Measurements from ENCODE around the gene GPC5.
"Not testable (repeated sequence)": the region's sequence is repeated elsewhere in the genome, so short reads cannot be mapped to it uniquely, and the experiment has no call there.

The GPC5 gene

DNA sequence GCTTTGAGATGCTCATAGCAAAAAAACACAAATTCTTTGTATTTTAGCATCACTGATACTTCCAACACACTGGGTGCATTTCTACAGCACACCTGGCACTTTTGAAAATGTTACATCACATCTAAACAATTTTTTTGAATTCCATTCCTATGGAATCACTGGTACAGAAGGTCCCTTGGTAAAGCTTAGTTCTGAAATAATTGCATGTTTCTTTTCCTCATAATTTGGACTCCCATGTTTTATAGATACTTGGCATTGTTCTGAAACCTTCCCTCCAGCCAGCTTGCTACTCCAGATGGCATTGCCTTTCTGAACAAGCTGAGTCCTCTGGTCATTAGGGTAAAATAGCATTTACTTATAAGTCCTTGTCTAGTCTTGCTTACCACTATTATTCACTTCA is 1346.8 kb downstream of the GPC5 start:
- DNase-seq (ENCODE audit: low spot score): no peak

DNA sequence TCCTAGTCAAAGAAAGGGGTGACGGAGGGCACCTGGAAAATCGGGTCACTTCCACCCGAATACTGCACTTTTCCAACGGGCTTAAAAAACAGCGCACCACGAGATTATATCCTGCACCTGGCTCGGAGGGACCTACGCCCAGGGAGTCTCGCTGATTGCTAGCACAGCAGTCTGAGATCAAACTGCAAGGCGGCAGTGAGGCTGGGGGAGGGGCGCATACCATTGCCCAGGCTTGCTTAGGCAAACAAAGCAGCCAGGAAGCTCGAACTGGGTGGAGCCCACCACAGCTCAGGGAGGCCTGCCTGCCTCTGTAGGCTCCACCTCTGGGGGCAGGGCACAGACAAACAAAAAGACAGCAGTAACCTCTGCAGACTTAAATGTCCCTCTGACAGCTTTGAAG is 1354.3 kb downstream of the GPC5 start:
- not testable (repeated sequence) for DNase-seq (ENCODE audit: low spot score)

DNA sequence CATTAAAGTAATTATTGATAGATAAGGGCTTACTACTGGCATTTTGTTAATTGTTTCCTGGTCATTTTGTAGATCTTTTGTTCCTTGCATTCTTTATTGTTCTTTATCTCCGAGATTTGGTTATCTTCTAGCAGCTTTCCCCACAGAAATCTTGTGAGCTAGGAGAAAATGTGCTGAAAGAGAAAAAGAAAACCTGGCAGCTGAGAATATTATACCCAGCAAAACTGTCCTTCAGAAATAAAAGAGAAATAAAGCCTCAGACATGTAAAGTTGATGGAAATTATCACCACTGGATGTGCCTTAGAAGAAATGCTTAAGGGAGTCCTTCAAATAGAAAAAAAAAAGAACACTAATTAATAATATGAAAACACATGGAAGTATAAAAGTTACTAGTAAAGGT is 1363.3 kb downstream of the GPC5 start:
- no peak for DNase-seq (ENCODE audit: low spot score)

DNA sequence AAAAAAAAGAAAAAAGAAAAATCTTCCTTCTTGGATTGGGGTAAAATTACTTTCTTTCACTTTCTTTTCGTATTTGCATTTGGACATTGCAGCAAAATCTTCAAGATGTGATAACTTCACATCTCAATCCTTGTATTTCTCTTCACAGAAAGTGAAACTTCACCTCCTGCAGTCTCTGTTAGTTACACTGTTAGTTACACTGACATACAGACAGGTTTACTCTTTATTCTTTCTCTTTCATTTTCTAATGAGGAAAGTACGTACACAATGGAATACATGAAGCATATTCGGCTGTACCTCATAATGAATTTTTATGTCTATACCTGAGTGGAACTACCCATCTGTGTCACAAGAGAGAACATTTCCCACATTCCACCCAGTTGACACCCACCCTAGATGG is 1369.0 kb downstream of the GPC5 start:
- no peak for DNase-seq (ENCODE audit: low spot score)

DNA sequence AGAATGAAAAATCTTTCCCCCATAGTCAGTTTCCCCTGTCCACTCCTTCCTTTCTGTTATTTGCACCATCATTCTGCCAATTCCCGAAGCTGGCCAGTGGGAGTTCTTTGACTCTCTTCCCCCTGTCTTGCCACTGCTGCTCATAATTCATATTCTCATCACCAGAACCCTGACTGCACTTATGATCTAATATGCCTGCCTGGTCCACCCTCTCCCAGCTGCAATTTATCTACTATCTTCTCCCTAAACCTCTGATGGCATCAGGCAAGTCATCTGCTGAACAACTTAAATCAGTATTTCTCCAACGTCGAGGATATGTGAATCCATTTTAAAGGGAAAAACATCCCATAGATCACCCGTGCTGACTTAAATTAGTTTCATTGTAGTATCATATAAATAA is 1370.2 kb downstream of the GPC5 start:
- no peak for DNase-seq (ENCODE audit: low spot score)

DNA sequence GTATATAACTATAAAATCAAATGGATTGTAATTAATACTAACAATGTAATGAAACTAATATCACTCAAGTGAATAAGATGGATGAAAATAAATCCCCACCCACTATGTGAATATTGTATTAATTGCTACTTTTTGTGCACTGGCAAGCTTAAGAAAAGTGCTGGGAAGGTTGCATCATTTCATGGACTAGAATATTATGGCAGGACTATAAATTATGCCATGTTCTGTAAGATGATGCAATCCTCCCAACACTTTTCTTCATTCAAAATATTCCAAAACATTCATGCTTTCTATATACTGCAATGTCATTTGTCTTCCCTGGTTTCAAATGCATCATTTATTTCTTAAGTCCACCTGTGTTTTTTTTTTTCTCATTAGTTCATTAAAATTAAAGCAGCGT is 1370.6 kb downstream of the GPC5 start:
- no peak for DNase-seq (ENCODE audit: low spot score)

DNA sequence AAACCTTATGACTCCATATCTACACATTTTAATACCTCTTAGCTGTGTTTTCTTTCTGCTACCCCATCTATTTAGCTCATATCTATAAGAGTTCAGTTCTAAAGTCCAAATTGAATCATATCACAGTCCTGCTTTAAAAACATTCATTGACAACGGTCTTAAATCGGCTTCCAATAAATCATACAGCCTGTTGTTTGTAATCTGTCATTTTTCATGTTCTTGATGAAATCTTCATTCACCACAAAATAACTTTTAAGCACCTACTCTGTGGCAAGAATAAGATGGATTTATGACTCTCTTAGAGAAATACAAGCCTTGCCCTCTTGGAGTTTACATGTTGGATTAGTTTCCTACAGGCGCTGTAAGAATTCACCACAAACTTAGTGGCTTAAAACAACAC is 1377.2 kb downstream of the GPC5 start:
- no peak for DNase-seq (ENCODE audit: low spot score)

DNA sequence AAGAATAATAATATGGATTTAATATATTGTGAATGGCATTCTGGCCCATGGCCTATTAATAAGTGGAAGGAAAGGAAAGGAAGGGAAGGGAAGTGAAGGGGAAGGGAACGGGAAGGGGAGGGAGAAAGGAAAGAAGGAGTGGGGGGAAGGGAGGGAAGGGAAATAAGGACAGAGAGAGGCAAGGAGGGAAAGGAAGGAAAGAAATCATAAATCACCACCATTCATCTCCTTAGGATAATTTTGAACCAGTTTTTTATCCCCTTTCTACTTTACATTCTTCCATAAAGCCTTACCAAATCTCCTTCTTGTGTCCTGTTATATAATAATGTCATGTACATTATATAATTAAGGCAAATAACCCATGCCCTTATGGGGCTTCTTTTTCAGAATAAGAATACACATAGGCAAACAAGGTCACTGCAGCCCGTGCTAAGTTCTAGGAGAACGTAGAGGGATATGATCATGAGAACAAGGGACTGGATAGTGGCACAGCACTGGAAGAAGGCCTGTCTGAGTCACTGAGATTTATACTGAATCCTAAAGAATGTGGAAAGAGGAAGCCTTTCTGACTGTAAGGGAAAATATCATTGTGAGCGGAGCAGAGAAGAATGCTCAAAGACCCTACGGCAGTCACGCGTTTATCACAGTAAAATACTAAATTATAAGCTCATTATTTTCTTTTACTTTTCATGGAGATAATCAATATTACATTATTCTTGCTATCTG is 1383.7 kb downstream of the GPC5 start:
- no peak for DNase-seq (ENCODE audit: low spot score)

DNA sequence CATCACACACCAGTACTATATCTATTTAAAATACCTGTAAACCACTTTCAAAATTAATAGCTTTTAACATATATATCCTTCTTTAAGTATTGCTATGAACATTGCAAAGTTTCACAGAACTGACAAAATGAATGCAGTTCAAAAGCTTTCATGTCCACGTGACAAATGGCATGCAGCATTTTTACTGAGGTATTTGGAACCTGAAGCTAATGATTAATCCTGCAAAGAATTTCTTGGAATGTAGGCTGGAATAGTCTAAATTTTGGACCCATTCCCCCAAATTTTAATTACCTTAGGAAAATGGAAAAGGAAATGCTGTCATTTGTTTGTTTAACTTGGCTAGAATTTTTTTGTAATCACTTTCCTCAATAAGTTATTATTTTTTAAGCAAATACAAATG is 1404.4 kb downstream of the GPC5 start:
- no peak for DNase-seq (ENCODE audit: low spot score)

DNA sequence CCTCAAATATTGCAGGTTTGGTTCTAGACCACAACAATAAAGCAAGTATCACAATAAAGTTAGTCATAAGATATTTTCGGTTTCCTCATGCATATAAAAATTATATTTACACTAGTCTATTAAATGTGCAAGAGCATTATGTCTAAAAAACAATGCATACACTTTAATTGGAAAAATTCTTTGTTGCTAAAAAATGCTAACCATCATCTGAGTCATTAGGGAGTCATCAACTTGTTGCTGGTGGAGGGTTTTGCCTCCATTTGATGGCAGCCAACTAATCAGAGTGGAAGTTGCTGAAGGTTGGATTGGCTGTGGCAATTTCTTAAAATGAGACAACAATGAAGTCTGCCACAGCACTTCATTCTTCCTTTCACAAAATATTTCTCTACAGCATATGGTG is 1405.9 kb downstream of the GPC5 start:
- DNase-seq (ENCODE audit: low spot score): no peak

DNA sequence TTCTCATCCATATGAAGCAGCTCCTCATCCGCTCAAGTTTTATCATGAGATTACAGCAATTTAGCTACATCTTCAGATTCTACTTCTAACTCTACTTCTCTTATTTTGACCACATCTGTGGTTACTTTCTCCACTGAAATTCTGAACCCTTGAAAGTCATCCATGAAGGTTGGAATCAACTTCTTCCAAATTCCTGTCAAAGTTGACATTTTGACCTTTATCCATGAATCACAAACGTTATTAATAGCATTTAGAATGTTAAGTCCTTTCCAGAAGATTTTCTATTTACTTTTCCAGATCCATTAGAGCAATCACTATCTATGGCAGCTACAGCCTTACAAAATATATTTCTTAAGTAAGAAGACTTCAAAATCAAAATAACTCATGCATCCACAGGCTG is 1406.5 kb downstream of the GPC5 start:
- no peak for DNase-seq (ENCODE audit: low spot score)

DNA sequence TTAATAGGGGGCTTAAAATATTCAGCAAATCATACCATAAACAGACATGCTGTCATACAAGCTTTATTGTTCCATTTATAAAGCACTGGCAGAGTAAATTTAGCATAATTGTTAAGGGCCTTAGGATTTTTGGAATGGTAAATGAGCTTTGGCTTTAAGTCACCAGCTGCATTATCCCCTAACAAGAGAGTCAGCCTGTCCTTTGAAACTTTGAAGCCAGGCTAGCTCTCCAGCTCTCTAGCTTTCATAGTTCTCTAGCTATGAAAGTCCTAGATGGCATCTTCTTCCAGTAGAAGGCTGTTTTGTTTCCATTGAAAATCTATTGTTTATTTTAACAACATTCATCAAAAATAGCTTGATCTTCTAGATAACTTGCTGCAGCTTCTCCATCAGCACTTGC is 1407.3 kb downstream of the GPC5 start:
- no peak for DNase-seq (ENCODE audit: low spot score)

DNA sequence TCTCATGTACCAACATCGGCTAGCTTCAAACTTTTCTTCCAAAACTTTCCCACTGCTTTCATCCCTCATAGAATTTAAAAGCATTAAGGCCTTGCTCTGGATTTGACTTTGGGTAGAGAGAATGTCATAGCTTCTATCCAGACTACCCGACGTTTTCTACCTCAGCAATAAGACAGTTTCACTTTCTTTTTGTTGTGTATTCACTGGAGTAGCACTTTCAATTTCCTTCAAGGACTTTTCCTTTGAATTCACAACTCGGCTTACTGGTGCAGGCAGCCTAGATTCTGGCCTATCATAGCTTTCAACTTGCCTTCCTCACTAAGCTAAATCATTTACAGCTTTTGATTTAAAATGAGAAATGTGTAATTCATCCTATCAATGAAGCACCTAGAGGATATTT is 1407.8 kb downstream of the GPC5 start:
- no peak for DNase-seq (ENCODE audit: low spot score)

DNA sequence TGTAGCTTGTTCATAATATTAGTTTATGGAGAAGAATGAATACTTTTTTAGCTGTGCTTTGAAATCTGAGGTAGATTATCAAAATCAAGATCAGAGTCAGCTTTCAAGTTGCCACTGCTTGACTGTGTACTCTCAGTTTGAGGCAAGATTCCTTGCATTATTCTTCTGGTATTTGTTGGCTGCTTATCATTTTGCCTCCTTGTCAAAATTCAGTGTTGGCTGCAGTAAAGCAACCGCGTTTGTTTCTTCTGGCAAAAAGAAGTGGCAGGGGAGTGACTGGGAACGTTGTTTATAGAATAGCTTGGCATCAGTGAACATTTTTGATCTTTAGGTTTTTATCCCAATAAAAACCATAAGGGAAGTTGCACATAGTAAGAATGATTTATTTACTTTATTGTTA is 1408.9 kb downstream of the GPC5 start:
- DNase-seq (ENCODE audit: low spot score): no peak

DNA sequence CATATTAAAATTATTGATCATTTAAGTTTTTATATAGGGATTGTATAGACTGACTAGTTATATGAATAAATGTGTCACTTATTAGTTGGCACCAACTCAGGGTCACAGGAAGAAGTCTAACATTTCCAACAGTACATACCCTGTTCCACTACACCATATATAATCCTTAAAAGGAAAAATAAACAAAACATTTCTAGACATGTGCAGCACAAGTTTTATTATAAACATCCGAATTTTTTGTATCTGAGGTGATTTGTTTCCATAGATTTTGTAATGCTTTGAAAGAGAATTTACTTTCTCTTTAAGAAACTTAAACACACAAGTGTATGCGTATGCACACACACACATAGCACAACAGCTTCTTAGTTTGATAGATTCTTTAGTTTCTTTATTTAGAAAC is 1409.5 kb downstream of the GPC5 start:
- DNase-seq (ENCODE audit: low spot score): no peak

DNA sequence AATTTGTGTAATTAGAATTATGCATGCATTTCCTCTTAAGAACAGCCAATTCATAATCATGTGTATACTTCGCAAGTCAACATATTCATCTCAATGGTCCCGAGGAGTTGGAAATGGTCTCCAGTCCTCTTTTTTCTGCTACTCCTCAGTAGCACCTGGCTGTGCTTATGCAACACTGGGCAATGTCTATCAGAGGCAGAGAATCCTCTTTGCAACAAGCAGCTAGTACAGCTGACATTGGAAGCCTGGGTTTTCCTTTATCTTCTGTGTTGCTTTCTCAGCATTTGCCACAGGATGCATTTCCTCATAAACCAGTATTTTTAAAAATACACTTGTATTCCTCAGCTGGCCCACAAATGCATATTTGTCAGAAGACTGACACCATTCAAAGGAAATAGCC is 1422.9 kb downstream of the GPC5 start:
- no peak for DNase-seq (ENCODE audit: low spot score)

DNA sequence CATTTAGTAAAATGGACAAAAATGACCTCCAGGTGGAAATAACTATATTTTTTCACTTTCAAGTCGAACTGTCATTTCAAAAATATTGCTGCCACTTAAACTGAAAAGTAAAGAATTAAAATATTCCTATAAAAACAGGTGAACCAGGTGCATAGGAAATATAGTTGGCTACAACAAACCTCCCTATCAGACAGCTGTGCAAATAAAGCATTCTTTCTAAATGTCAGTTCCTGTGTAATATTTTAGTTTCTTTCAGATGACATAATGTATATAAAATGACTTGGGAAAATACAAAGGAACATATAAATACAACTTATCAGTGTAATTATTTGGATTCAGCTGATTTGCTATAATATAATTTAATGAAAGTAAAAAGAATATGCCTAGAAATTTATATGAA is 1424.6 kb downstream of the GPC5 start:
- DNase-seq (ENCODE audit: low spot score): no peak

DNA sequence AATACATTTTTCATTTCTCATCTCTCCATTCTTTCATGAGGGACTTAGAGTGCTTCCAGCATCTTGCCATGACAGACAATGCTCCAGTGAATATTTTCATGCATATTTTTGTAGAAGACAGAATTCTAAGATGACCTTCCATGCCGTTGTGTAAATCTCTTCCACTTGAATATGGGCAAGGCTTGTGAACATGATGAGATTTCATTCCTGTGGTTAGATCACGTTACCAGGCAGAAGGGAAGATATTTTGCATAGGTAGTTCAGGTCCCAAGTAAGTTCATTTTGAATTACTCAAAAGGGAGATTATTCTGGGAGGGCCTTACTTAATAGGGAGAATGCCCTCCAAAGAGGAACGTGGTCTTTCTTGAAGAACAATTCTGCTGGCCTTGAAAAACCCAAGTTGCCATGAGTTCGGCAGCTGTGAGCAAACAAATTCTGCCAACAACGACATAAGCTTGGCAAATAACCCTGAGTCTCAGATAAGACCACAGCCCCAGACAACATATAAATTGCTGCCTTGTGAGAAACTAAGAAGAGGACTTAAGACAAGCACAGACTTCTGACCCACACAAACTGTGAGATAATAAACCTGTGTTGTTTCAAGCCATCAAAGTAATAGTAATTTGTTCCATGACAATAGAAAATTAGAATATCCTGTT is 1427.6 kb downstream of the GPC5 start:
- DNase-seq (ENCODE audit: low spot score): no peak

DNA sequence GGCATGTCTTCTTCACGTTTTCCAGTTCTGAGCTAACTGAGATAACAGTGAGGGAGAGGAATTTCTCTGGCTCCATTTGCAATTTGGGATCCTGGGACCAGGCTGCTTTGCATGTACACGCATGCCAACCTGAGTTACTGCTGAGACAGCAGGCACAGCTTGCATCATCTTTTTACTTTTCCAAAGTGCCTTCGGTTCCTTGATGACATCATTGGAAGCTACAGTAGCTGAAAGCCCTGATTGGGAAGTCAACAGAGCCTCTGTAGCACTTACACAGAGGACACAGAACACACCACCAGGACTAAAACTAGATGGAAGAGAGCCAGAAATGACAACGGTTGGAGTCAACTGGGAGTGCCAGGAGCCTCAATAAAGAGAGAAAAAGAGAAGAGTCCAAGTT is 1429.1 kb downstream of the GPC5 start:
- DNase-seq (ENCODE audit: low spot score): no peak

DNA sequence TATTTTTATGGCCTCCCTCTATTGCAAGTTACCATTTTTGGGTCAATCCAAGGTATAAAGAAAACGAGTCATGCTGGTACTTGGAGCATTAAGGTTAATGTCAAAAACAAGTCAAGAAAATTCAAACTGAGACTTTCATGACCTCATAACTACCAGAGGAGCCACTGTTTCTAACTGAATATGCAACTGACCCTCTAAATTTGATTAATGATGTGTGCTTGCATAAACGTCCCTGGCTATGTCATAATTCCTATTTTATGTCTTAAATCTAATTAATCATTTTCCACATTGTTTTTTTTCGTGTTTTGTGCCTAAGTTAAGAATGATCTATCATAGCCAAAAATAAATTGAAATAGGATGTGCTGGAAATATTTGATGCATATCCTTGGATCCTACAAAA is 1431.5 kb downstream of the GPC5 start:
- no peak for DNase-seq (ENCODE audit: low spot score)

DNA sequence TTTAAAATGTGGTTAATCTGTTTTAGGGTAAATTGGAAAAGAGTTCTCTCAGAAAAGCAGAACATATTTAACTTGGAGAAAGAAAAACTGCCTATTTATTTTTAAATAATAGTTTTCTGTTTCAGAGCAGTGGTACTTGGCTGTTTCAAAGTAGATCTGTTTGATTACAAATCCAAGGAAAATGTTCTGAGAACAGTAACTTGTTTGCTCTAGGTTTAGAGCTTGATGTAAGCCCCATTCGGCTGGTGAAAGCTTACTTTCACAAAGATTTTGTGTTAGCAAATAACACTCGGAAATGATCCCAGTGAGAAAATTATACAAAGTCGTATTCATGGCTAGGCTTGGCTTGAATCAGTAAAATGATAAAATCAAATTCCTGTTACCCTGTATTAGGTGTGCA is 1432.4 kb downstream of the GPC5 start:
- no peak for DNase-seq (ENCODE audit: low spot score)

DNA sequence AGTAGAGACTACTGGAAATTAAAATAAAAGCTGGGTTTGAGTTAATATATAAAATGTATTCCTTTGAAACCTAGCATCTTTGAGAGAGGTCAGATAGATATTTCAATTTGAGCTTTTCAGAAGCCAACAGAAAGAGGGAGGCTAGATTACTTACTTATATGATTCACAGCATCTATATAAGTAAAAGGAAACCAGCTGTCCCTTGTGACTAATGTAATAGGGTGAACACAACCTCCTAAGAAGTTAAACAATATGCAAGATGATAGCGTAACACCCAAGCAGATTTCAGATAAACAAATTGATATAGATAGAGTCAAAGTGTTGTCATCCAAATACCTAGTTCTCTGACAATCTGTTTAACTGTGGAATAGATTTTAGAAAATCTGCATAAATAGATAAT is 1434.7 kb downstream of the GPC5 start:
- DNase-seq (ENCODE audit: low spot score): no peak

DNA sequence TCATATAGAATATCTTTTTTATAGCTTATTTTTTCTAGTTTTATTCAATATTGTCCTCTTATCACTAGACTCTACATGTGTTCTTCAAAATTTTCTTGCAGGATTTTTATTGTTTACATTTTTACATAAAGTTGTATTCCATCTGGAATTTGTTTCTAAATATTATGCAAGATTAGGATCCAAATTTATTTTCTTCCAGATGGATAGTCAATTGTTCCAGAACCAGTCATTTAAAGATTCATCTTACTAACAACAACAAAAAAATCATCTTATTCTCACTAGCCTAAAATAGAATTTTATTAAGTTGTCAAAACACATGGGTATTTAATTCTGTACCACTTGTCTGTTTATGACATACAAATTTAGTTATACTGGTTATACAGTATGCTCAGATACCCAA is 1437.8 kb downstream of the GPC5 start:
- no peak for DNase-seq (ENCODE audit: low spot score)

DNA sequence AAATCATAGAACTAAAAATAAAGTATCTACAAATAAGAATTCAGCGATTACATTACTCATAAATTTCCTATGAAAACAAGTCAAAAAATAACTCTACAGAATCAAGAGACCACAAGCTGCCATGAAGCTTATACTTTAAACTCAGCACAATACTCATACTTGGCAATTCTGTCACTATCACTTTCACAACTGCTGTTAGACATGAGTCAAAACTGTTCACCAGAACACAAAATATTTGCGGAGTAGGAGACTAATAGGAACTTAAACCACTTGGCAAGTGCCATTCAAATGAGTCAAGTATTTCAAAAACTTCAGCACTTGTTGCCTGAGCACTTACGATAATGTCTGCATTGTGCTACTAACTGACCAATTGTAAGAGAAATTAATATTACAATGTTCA is 1440.4 kb downstream of the GPC5 start:
- no peak for DNase-seq (ENCODE audit: low spot score)
